HG03159 (cell line): Measurements from ENCODE around the gene PPEF2.

Experiments
- ATAC-seq: cut with Tn5 transposase; IDR thresholded peaks from one replicate; pipeline ENCODE4 v1.9.1; 2021; ENCODE audit warnings: mild to moderate bottlenecking, moderate library complexity; ENCODE audit not compliant: unreplicated experiment

PPEF2 gene

DNA sequence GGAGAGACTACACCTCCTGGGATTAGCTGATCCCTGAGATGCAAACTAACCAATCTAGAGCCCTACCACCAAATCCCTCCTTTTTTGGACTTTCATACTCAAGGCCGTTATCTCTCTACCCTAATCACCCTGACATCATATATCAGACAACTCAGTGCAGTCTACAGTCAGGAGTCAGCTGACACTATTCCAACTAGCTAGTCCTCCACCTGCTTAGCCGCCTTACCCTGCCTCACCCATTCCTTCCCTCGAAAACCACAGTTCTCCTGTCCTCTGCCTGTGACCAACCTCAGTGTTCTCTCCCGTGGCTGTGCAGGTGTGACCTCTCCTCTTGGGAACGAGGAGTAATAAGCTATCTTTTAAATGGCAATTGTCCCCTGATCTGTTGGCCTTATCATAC, 1.8 kb upstream of the PPEF2 start:
- no peak for ATAC-seq

- ATAC-seq, result no peak
Observed at GRCh38 chr4:75898536-75898935, 3.7 kb downstream of the PPEF2 start.

DNA sequence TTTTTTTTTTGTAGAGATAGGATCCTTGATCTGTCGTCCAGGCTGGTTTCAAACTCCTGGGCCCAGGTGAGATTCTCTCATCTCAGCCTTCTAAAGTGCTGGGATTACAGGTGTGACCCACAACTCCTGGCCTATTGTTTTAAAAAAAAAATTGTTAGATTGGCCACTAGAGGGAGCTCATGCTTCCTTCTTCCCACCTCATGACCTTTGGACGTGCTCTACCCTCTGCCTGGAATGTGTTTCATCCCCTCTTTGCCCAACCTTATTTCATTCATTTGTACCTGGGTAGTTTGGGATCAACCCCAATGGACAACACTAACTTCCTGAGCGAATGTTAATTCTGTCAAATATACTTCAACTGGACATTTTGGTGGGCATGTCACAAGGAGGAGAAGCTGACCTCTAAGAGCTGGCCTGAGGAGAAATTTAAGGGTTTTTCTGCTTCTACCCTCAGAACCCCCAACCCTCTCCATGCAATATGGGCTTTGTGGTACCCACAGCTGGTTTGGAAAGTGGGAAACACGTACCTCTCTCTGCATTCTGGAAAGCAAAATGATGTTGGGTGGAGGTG, 6.4 kb downstream of the PPEF2 start:
- no peak for ATAC-seq

GRCh38 chr4:75892508-75892907, 9.7 kb downstream of the PPEF2 start:
- ATAC-seq, result no peak

- ATAC-seq, result no peak
Observed at GRCh38 chr4:75891611-75892010, 10.6 kb downstream of the PPEF2 start.

DNA sequence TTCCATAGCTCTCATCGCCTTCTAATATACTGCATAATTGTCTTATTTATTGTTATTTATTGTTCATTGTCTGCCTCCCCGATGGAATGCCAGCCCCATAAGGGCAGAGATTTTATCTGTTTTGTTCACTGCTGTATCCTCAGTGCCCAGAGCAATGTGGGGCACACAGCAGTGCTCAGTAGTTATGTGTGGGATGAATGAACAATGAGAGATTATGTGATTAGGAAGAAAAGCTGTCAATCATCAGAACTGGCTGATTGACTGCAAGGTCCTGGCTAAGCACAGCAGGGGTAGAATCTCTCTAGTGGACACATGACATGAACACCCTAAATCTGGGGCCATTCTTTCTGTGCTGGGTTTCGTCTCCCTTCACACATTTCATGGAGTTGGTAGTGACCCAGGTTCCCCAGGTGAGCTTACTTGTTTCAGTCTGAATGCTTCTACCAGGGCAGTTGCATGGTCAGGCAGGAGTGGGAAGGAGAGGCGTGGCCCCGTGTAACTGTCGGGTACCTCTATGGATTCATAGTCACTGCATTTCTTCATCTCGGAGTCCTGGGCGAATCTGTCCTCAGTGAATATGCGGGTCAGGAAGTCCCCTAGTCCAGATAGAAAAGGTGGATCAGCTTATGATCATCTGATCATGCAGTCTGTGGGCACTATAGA, 12.6 kb downstream of the PPEF2 start:
- ATAC-seq, result no peak

DNA sequence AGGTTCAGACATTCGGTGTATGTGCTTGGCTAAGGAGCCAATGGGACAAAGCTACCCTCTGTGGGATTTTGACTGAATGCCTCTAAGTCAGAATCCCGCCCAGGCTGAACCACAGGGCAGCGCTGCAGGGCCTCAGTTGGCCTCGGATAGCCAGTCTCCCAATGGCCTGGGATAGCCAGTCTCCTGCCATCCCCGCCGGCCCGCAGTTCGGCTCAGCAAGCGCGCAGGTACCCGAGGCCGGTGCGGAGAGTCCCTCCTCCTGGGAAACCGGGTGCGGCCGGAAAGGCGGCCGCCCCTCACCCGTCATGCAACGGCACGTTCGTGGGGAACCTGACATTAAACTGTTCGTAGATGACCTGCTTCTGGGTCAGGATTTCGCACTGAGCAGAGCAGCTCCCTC, 16.1 kb downstream of the PPEF2 start:
- ATAC-seq, result no peak

GRCh38 chr4:75881476-75881875, 20.8 kb downstream of the PPEF2 start:
- ATAC-seq, result no peak

DNA sequence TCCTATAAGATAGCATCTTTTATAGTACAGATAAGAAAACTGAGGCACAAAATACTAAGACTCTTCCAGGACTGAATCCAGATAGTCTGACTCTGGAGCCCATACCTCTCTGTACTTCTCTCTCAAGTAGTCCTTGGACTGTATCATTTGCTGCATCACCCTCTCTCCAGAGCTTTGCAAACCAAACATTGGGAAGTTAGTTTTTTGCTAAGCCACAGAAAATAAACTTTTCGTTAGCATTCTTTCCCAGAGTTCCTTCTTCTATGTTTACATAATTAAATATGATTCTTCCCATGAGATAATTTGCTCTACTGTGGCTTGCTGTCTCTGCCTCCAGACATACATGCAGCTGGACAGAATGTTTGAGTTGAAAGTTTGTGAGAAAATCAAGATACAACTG, 22.0 kb downstream of the PPEF2 start:
- no peak for ATAC-seq

- ATAC-seq, result no peak
Observed at GRCh38 chr4:75878246-75878756, 24.0 kb downstream of the PPEF2 start.

DNA sequence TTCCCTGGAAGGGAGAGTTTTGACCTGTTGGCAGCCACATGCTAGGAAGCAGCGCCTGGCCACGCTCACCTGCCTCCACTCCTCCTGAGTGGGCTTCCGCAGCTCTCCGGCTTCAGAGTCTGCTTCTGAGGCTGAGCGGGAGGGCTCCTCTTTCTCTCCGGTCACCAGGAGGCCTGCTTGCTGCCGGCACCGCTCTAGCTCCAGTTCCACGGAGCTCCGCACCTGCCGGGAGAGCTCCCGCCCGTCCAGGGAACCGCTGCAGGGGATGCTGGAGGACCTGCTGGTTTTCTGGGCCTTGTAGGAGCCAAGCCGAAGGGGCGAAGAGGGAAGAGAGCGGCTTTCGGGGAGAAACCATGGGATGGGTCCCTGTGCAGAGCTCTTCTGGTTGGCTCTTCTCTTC, 26.0 kb downstream of the PPEF2 start:
- ATAC-seq, result no peak

DNA sequence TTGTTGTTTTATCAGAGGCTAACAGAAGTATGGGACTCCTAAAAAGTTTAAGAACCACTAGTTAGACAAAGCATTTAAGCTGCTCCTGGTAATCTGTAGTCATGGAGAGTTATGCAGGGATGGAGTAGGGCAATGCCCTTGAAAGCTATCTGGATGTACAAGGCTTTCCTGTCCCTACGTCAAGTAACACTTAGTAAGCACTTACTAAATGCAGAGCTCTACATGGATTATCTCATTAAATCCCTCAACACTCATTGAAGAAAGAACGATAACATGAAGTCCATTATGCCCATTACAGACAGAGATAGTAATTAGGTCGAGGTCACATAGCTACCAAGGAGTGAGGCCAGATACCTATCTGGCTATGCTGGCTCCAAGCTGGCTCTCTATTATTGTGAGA, 33.2 kb downstream of the PPEF2 start:
- ATAC-seq, result no peak

- ATAC-seq, result no peak
Observed at GRCh38 chr4:75867130-75867529, 35.1 kb downstream of the PPEF2 start.

DNA sequence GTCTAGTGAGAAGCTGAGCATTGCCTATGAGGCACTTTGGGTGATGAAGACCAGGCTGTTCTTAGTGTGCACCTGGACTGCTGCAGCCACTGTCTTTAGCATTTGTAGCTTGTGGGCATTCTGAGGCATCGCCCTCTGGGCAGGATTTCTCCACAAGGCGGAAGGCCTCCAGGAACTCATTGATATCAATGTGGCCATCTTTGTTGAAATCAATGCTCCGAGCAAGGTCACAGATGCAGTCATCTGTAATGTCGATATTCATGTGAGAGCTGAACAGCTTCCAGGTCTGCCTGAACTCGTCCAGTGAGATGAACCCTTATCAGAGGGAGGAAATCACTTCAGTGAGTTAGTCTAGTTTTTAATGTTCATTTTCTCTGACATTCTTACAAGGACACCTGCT, 41.6 kb downstream of the PPEF2 start:
- no peak for ATAC-seq

GRCh38 chr4:75858721-75859120, 43.5 kb downstream of the PPEF2 start:
- ATAC-seq, result no peak

GRCh38 chr4:75849461-75849860, 52.8 kb downstream of the PPEF2 start:
- ATAC-seq, result no peak

DNA sequence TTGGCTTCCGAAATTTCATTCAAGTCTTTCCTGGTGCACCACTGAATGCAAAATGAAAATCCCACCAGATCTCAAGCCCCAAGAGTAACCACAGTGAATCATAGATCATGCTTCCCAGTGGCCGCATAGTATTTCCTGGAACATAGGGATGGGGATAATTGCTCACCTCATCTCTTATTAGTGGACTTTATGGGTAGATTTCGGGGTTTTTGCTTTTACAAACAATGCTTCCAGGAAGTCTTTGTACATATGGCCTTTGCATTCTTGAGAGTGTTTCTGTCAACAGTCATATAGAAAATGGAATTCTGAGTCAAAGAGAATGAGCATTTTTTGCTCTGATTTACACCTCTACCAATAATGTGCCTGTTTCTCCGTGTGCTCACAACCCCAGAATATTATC, 53.4 kb downstream of the PPEF2 start:
- no peak for ATAC-seq

DNA sequence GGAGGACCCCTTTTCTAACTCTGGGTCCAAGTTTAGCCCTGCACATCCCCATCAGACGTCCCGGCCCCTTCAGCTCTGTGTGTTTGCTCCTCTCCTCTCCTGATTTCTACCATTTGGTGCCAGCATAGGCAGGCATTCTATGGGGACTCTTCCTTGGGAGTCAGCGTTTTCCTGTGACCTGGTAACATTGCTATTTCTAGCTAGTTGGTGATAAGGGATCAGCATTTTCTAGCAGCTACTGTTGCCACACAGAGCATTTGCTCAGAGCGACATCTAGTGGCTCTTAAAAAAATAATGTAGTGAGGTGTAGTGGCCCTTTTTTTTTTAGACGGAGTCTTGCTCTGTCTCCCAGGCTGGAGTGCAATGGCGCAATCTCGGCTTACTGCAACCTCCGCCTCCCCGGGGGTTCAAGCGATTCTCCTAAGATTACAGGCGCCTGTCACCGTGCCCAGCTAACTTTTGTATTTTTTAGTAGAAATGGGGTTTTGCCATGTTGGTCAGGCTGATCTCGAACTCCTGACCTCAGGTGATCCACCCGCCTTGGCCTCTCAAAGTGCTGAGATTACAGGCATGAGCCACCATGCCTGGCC, 54.0 kb downstream of the PPEF2 start:
- peak; percentile 82 for ATAC-seq

- no peak for ATAC-seq
Observed at GRCh38 chr4:75845992-75846391, 56.3 kb downstream of the PPEF2 start.

DNA sequence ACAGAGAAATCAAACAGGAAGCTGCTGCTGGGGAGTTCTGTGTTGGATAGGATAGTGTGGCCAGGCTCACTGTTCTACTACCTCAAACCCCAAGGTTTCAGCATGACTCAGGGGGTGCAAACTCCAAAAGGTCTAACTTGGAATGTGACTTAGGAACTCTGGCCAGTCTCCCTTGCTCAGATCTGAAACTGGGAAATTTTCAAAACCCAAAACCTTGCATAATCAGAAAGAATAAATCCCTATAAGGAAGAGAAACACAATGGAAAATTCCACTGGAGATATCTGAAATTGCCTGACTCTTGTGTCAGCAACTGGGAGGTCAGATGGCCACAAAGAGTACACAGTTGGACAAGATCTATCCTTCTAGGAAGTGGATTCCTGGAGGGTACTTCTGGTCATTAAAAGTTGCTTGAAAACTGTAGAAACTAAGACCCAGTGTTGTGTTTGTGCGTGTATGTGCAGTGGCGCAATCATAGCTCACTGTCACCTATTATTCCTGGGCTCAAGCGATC, 58.0 kb downstream of the PPEF2 start:
- no peak for ATAC-seq

GRCh38 chr4:75843596-75843995, 58.7 kb downstream of the PPEF2 start:
- ATAC-seq, result no peak
